SK-N-SH (cell line): ENCODE measurements around the gene TMEM259. TPM values are rescaled to one million over a fixed set of nuclear protein-coding genes. Genes with fewer than 3 reads are reported as not detected.

Experiments
- CTCF ChIA-PET: fragments of 300-600, 350-600 bp; formaldehyde crosslinking; extraction: SDS; loops from one replicate; lab custom pipeline; 2021; lab: Yijun Ruan, JAX
- POLR2A ChIA-PET: fragments of 350-600 bp; sonication (Branson Sonifier 250); formaldehyde crosslinking; extraction: SDS; loops from one replicate; lab custom pipeline; 2020; ENCODE audit warnings: antibody characterized with exemption, inconsistent platforms; lab: Yijun Ruan, JAX
- DNase-seq: peaks from one replicate; pipeline ENCODE4 v3.0.0; 2012
- H2AFZ ChIP-seq: fragments of 200-600 bp; sonication (generic); 2 replicates; pipeline ENCODE4 v1.8.1; 2016; ENCODE audit warnings: antibody characterized with exemption, mild to moderate bottlenecking, low read depth
- H3F3A ChIP-seq: fragments of 200-600 bp; sonication (generic); replicated peaks from 2 replicates; pipeline ENCODE3; 2016; ENCODE audit warnings: antibody characterized with exemption, mild to moderate bottlenecking; ENCODE audit not compliant: insufficient read depth
- H3K27ac ChIP-seq, 2 experiments: fragments of 200-500 bp in 1 of 2; fragments of 200-600 bp in 1 of 2; sonication (Bioruptor generic) in 1 of 2; sonication (generic), shearing (Covaris generic) in 1 of 2; 2 replicates each; pipeline versions ENCODE4 v1.5.1 to v1.6.1; 2014 to 2016; ENCODE audit warnings: low read depth in 2 of 2, inconsistent platforms in 1 of 2, low read length in 1 of 2, mild to moderate bottlenecking in 1 of 2, mixed read lengths in 1 of 2
- H3K27me3 ChIP-seq: fragments of 200-600 bp; sonication (generic), shearing (Covaris generic); 2 replicates; pipeline ENCODE4 v1.6.1; 2016; ENCODE audit warnings: mixed run types; ENCODE audit not compliant: insufficient read depth
- H3K36me3 ChIP-seq, 2 experiments: fragments of 200-500 bp in 1 of 2; fragments of 200-600 bp in 1 of 2; sonication (Bioruptor generic) in 1 of 2; sonication (generic) in 1 of 2; replicated peaks in 1 of 2; 2 replicates each; pipeline versions ENCODE3 to v1.5.1; 2014 to 2016; ENCODE audit warnings: low read length in 1 of 2, mild to moderate bottlenecking in 1 of 2; ENCODE audit not compliant: insufficient read depth in 2 of 2, control insufficient read depth in 1 of 2
- H3K4me1 ChIP-seq, 2 experiments: fragments of 200-500 bp in 1 of 2; fragments of 200-600 bp in 1 of 2; sonication (Bioruptor generic) in 1 of 2; sonication (generic), shearing (Covaris generic) in 1 of 2; 2 replicates each; pipeline versions ENCODE4 v1.5.1 to v1.6.1; 2014 to 2016; ENCODE audit warnings: low read depth in 1 of 2, low read length in 1 of 2, mixed run types in 1 of 2; ENCODE audit not compliant: insufficient read depth in 2 of 2, control insufficient read depth in 1 of 2
- H3K4me2 ChIP-seq: fragments of 200-600 bp; sonication (generic), shearing (Covaris generic); 2 replicates; pipeline ENCODE4 v1.6.1; 2017; ENCODE audit warnings: mixed run types
- H3K4me3 ChIP-seq, 2 experiments: fragments of 200-500 bp in 1 of 2; fragments of 200-600 bp in 1 of 2; sonication (Bioruptor generic) in 1 of 2; sonication (generic), shearing (Covaris generic) in 1 of 2; 2 replicates each; pipeline versions ENCODE4 v1.5.1 to v1.8.1; 2014 to 2016; ENCODE audit warnings: low read depth in 2 of 2, inconsistent platforms in 1 of 2, low read length in 1 of 2, mild to moderate bottlenecking in 1 of 2, mixed read lengths in 1 of 2, moderate library complexity in 1 of 2
- H3K79me2 ChIP-seq: fragments of 200-600 bp; sonication (generic); 2 replicates; pipeline ENCODE4 v1.8.1; 2017; ENCODE audit warnings: mild to moderate bottlenecking; ENCODE audit not compliant: insufficient read depth
- H3K9ac ChIP-seq: fragments of 200-600 bp; sonication (generic); 2 replicates; pipeline ENCODE4 v1.6.1; 2017; ENCODE audit warnings: mixed run types
- H3K9me2 ChIP-seq: fragments of 200-600 bp; sonication (generic); 2 replicates; pipeline ENCODE4 v1.6.1; 2017; ENCODE audit warnings: mixed run types
- H3K9me3 ChIP-seq: fragments of 200-600 bp; sonication (generic); 2 replicates; pipeline ENCODE4 v1.6.1; 2017; ENCODE audit warnings: mixed run types, mild to moderate bottlenecking, moderate library complexity
- H4K20me1 ChIP-seq: fragments of 200-600 bp; sonication (generic); 2 replicates; pipeline ENCODE4 v1.6.1; 2017; ENCODE audit warnings: mild to moderate bottlenecking, mixed run types; ENCODE audit not compliant: insufficient read depth
- CTCF ChIP-seq: fragments of 200-600 bp; sonication (generic); IDR thresholded peaks from 2 replicates; pipeline ENCODE4 v1.6.1; 2017; ENCODE audit warnings: antibody characterized with exemption, mild to moderate bottlenecking, moderate library complexity
- ELF1 ChIP-seq: IDR thresholded peaks from 2 replicates; pipeline ENCODE4 v1.4.0; 2012
- FOSL2 ChIP-seq: IDR thresholded peaks from 2 replicates; pipeline ENCODE4 v1.4.0; 2012; ENCODE audit warnings: low read depth, mild to moderate bottlenecking, moderate library complexity, borderline replicate concordance
- FOXM1 ChIP-seq: IDR thresholded peaks from 2 replicates; pipeline ENCODE4 v1.4.0; 2012; ENCODE audit warnings: low read depth, mild to moderate bottlenecking
- MXI1 ChIP-seq: IDR thresholded peaks from 2 replicates; pipeline ENCODE4 v1.6.1; 2012; ENCODE audit warnings: mild to moderate bottlenecking, low read depth, low read length, improper control_type of control experiment
- NRF1 ChIP-seq: IDR thresholded peaks from 2 replicates; pipeline ENCODE4 v1.6.1; 2012; ENCODE audit warnings: low read depth, mild to moderate bottlenecking, low read length
- POLR2AphosphoS5 ChIP-seq: IDR thresholded peaks from 2 replicates; pipeline ENCODE4 v1.6.1; 2012; ENCODE audit warnings: low read depth, low read length
- RXRA ChIP-seq: IDR thresholded peaks from 2 replicates; pipeline ENCODE4 v1.4.0; 2012; ENCODE audit warnings: low read depth, mild to moderate bottlenecking, borderline replicate concordance
- SIN3A ChIP-seq: IDR thresholded peaks from 2 replicates; pipeline ENCODE4 v1.6.1; 2012; ENCODE audit warnings: low read depth, mild to moderate bottlenecking, low read length, moderate library complexity, borderline replicate concordance
- USF1 ChIP-seq: IDR thresholded peaks from 2 replicates; pipeline ENCODE4 v1.4.0; 2012; ENCODE audit warnings: low read depth, borderline replicate concordance
- WGBS: methylation state at CpG from one replicate; pipeline ENCODE4 v1.1.6; 2017; ENCODE audit warnings: low lambda C conversion rate; 5-methylcytosine and 5-hydroxymethylcytosine counted together
- polyA plus RNA-seq, 3 experiments: library from polyadenylated mRNA; depleted of rRNA; stranded (reverse); fragments of >200 nt; gene quantifications; 2 replicates each; pipeline ENCODE4 v1.2.3, GENCODE V29; 2012

Gene TMEM259
- polyA plus RNA-seq, 1 of the 3 experiments (the other 2 are of a cell fraction) = 138 TPM

GRCh38 chr19:1038978-1039645, 18.2 kb upstream of the TMEM259 start:
- H2AFZ ChIP-seq = no peak overlapping the region
- POLR2A ChIA-PET = no interaction called here
- H3K9me3 ChIP-seq = no peaks in the 10 kb centered on the region
- no peak for TF ChIP-seq RXRA
- peak; percentile 1; the same call in 1 of the 2 replicates for TF ChIP-seq POLR2AphosphoS5
- TF ChIP-seq, all 33 proteins: peak for 1
- no peak for DNase-seq
- Histone ChIP-seq H3K4me1 (peaks cover 0 to 31% of the 10 kb centered on the region in 2 experiments; a peak in 2 of 4 replicates), H3K9me2 (no peaks in the 10 kb centered on the region), H3K4me2 (peak overlapping the region; percentile 96; the same call in 1 of the 2 replicates), H3K27me3 (no peaks in the 10 kb centered on the region), H3F3A (peaks cover 36% of the 10 kb centered on the region), H3K36me3 (peaks cover 10 to 14% of the 10 kb centered on the region in 2 experiments), H3K9ac (no peak overlapping the region), H4K20me1 (peaks cover 28% of the 10 kb centered on the region), H3K27ac (0 out of 4 replicates have a peak overlapping the region, but pooled peaks of 1 of the 2 experiments have one; percentile 3), H3K4me3 (peak overlapping the region in 1 of 2 experiments; percentile 67; a peak in 3 of 4 replicates), H3K79me2 (no peaks in the 10 kb centered on the region)
- CTCF ChIA-PET = interaction anchor here (0.9 to 1.7 kb wide), 5 partner anchors 40 to 227 kb away, joined by 3 to 6 read pairs (median 4); partner anchors contain the start of gene GPX4
- WGBS = 56% methylated on average over 22 of the region's 22 CpGs

GRCh38 chr19:1037621-1038064, 16.7 kb upstream of the TMEM259 start:
- Histone ChIP-seq H3K79me2 (peaks cover 7% of the 10 kb centered on the region; the same call in 1 of the 2 replicates), H3K4me3 (no peak overlapping the region), H3F3A (peaks cover 36% of the 10 kb centered on the region), H2AFZ (no peak overlapping the region), H3K27ac (no peak overlapping the region), H4K20me1 (peaks cover 36% of the 10 kb centered on the region), H3K4me2 (no peak overlapping the region), H3K9me2 (no peaks in the 10 kb centered on the region), H3K9me3 (no peaks in the 10 kb centered on the region), H3K9ac (no peak overlapping the region), H3K27me3 (no peaks in the 10 kb centered on the region), H3K4me1 (peaks cover 0 to 26% of the 10 kb centered on the region in 2 experiments; a peak in 2 of 4 replicates), H3K36me3 (peaks cover 10 to 22% of the 10 kb centered on the region in 2 experiments)
- ChIA-PET CTCF (interaction anchor here (1.0 to 1.2 kb wide), 2 partner anchors 9 to 27 kb away, joined by 3 to 6 read pairs; no protein-coding TSS in a partner anchor), POLR2A (interaction anchor here (1.1 kb wide), 1 partner anchor 15 kb away, joined by 4 read pairs; no protein-coding TSS in a partner anchor)
- WGBS = 77% methylated on average over 10 of the region's 22 CpGs
- DNase-seq = no peak
- TF ChIP-seq ELF1 (no peak), FOSL2 (no peak), FOXM1 (no peak), SIN3A (no peak), USF1 (no peak), MXI1 (no peak), CTCF (no peak), NRF1 (no peak)
